Upper lobe of right lung (tissue), 1 donor: Measurements from ENCODE around the gene C2orf81. TPM values are rescaled to one million over a fixed set of nuclear protein-coding genes. Genes with fewer than 3 reads are reported as not detected.

Experiments used
- ATAC-seq: fragments of 200-7000 bp; cut with Tn5 transposase; one replicate; pipeline ENCODE4 v1.9.1; 2020; ENCODE audit warnings: mild to moderate bottlenecking, moderate library complexity
- DNase-seq: peaks from one replicate; pipeline ENCODE4 v3.0.0-alpha.2; 2020
- H3K27ac ChIP-seq: fragments of 200-600 bp; one replicate; pipeline ENCODE4 v1.8.0; 2022
- H3K27me3 ChIP-seq: fragments of 200-600 bp; one replicate; pipeline ENCODE4 v1.8.0; 2022; ENCODE audit warnings: mild to moderate bottlenecking
- H3K36me3 ChIP-seq: fragments of 200-600 bp; one replicate; pipeline ENCODE4 v1.8.0; 2022
- H3K4me1 ChIP-seq: fragments of 200-600 bp; one replicate; pipeline ENCODE4 v1.8.0; 2022
- H3K4me3 ChIP-seq: fragments of 200-600 bp; one replicate; pipeline ENCODE4 v1.8.0; 2022; ENCODE audit warnings: mild to moderate bottlenecking
- H3K9me3 ChIP-seq: fragments of 200-600 bp; one replicate; pipeline ENCODE4 v1.8.0; 2022
- intact Hi-C: fragments of 100-400 bp; cut with DNase I; formaldehyde crosslinking; loops from one replicate; pipeline ENCODE4 v1.11.0; 2022
- total RNA-seq: library from RNA; stranded (reverse); fragmentation: NEBNext Ultra II Directional; extraction: Animal tissue kit (Norgen Biotek cat#: 25700); gene quantifications from one replicate; pipeline ENCODE4 v1.2.1, GENCODE V29; 2021
- TF ChIP-seq, protein P1 (sequence below): fragments of 200-600 bp; IDR thresholded peaks from one replicate; pipeline ENCODE4 v1.8.0; 2022; ENCODE audit warnings: antibody characterized with exemption
- donor health status: DM: no; HTN: yes; CAD: no; lungs with severe emphysema.

The C2orf81 gene
- total RNA-seq, 1 donor from 2014 or later = 2.1 TPM

GRCh38 chr2:74372674-74373073 is 48.7 kb downstream of the C2orf81 start:
- Histone ChIP-seq H3K27me3 (no peaks in the 10 kb centered on the region), H3K36me3 (peaks cover 60% of the 10 kb centered on the region), H3K27ac (no peak overlapping the region), H3K9me3 (no peaks in the 10 kb centered on the region), H3K4me3 (no peak overlapping the region), H3K4me1 (no peaks in the 10 kb centered on the region)
- no peak for ATAC-seq
- DNase-seq = no peak
- TF ChIP-seq, protein P1, sequence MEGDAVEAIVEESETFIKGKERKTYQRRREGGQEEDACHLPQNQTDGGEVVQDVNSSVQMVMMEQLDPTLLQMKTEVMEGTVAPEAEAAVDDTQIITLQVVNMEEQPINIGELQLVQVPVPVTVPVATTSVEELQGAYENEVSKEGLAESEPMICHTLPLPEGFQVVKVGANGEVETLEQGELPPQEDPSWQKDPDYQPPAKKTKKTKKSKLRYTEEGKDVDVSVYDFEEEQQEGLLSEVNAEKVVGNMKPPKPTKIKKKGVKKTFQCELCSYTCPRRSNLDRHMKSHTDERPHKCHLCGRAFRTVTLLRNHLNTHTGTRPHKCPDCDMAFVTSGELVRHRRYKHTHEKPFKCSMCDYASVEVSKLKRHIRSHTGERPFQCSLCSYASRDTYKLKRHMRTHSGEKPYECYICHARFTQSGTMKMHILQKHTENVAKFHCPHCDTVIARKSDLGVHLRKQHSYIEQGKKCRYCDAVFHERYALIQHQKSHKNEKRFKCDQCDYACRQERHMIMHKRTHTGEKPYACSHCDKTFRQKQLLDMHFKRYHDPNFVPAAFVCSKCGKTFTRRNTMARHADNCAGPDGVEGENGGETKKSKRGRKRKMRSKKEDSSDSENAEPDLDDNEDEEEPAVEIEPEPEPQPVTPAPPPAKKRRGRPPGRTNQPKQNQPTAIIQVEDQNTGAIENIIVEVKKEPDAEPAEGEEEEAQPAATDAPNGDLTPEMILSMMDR = no peak
- intact Hi-C loops = no loop called here

- intact Hi-C loops = no loop called here
- TF ChIP-seq, protein P1 = no peak
- H3K4me3 ChIP-seq = no peak overlapping the region
- H3K4me1 ChIP-seq = no peaks in the 10 kb centered on the region
- no peaks in the 10 kb centered on the region for H3K27me3 ChIP-seq
- ATAC-seq = no peak
- DNase-seq = no peak
- no peaks in the 10 kb centered on the region for H3K9me3 ChIP-seq
- H3K36me3 ChIP-seq = peaks cover 60% of the 10 kb centered on the region
- no peak overlapping the region for H3K27ac ChIP-seq
These were observed 50.0 kb downstream of the C2orf81 start for GRCh38 chr2:74371421-74371820.

DNA sequence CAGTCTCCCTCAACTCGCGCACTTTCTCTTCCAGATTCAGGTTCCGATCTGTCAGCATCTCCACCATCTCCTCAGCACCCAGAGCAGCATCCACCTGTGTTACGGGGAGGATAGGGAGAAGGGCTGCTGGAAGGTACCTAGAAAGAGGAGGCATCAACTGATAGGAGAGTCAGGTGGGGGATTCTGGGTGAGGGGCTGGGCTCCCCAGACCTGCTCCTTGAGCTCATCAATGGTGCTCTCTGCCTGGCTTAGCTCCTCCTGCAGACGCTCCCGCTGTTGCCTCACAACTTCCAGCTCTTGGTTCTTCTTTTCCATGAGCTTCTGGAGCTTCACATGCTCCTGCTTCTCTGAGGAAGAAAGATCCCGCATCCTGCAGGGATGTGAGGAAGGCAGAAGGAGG is 51.4 kb downstream of the C2orf81 start:
- H3K4me1 ChIP-seq = no peaks in the 10 kb centered on the region

DNA sequence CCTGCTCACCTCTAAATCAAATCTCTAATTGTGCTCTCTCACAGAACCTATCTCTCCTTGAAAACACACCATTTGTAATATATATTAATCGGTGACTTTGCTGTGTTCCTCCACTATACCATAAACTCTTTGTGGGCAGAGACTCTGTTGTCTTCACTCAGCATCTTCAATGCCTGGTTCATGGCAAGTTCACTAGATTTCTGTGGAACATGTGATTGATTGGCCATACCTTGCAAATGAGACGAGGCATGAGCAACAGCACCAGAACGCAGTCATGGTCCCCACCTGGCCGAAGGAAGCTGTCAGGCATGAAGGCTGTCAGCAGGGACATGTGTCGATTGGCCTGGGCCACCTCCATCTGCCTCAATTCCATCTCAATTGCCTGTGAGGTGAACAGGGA is 52.9 kb downstream of the C2orf81 start:
- H3K27ac ChIP-seq = no peak overlapping the region
- TF ChIP-seq, protein P1 = no peak
- intact Hi-C loops = no loop called here
- peaks cover 84% of the 10 kb centered on the region for H3K36me3 ChIP-seq
- DNase-seq = no peak
- no peaks in the 10 kb centered on the region for H3K27me3 ChIP-seq
- no peaks in the 10 kb centered on the region for H3K9me3 ChIP-seq
- no peaks in the 10 kb centered on the region for H3K4me1 ChIP-seq
- H3K4me3 ChIP-seq = no peak overlapping the region
- no peak for ATAC-seq

More for the DNA sequence above, 51.4 kb downstream of the C2orf81 start:
- TF ChIP-seq, protein P1 = no peak
- DNase-seq (no peak), ATAC-seq (no peak)
- Histone ChIP-seq H3K27me3 (no peaks in the 10 kb centered on the region), H3K4me3 (no peak overlapping the region), H3K27ac (no peak overlapping the region), H3K36me3 (peaks cover 69% of the 10 kb centered on the region), H3K9me3 (no peaks in the 10 kb centered on the region)
- intact Hi-C loops = no loop called here

DNA sequence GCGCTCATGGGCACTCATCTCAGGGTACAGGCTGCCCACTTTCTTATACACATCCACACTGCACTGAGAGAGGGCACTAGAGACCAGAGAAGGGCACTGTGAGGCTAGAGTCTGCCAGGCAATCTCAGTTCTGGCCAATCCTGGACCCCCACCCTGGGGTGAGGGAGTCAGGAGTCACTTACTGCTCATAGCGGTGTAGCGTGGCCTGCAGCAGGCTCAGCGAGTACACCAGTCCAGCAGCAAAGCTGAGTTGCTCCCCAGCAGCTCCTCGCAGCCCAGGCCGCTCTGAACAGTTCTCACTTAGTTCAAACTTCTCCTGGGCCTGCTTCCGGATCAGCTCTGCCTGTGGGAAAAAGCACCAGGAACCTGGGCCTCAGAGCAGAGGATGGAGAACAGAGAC is 53.6 kb downstream of the C2orf81 start:
- TF ChIP-seq, protein P1 = no peak
- no peak for ATAC-seq

DNA sequence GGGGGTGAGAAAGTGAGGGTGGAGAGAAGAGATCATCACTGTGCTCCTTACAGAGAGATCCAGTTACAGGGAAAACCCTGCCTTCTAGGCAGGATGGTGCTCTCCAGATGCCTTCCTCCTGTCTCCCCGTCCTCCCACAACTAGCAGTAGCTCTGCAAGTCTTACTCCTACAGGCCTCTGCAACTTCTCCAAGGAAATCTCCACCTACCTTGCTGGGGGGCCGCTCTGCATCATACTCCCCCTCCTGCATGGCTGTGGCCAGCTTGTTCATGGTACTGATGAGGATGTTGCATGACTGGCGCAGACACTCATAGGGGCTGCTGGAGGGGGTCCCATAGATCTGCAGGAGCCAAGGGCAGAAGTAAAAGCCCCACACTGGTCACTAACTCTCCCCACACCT is 55.4 kb downstream of the C2orf81 start:
- H3K27me3 ChIP-seq = no peaks in the 10 kb centered on the region
- no peak overlapping the region for H3K4me3 ChIP-seq
- H3K36me3 ChIP-seq = peaks cover 100% of the 10 kb centered on the region
- intact Hi-C loops = no loop called here
- ATAC-seq = no peak
- no peaks in the 10 kb centered on the region for H3K4me1 ChIP-seq
- TF ChIP-seq, protein P1 = no peak
- no peaks in the 10 kb centered on the region for H3K9me3 ChIP-seq
- no peak for DNase-seq
- no peak overlapping the region for H3K27ac ChIP-seq

More for the DNA sequence above, 53.6 kb downstream of the C2orf81 start:
- Histone ChIP-seq H3K36me3 (peaks cover 91% of the 10 kb centered on the region), H3K27ac (no peak overlapping the region), H3K27me3 (no peaks in the 10 kb centered on the region), H3K4me1 (no peaks in the 10 kb centered on the region), H3K4me3 (no peak overlapping the region), H3K9me3 (no peaks in the 10 kb centered on the region)
- no peak for DNase-seq
- intact Hi-C loops = no loop called here
